ENCODE data around the gene RAP1B.
"Not testable (repeated sequence)": the region's sequence is repeated elsewhere in the genome, so short reads cannot be mapped to it uniquely, and the experiment has no call there.

Gene RAP1B

DNA sequence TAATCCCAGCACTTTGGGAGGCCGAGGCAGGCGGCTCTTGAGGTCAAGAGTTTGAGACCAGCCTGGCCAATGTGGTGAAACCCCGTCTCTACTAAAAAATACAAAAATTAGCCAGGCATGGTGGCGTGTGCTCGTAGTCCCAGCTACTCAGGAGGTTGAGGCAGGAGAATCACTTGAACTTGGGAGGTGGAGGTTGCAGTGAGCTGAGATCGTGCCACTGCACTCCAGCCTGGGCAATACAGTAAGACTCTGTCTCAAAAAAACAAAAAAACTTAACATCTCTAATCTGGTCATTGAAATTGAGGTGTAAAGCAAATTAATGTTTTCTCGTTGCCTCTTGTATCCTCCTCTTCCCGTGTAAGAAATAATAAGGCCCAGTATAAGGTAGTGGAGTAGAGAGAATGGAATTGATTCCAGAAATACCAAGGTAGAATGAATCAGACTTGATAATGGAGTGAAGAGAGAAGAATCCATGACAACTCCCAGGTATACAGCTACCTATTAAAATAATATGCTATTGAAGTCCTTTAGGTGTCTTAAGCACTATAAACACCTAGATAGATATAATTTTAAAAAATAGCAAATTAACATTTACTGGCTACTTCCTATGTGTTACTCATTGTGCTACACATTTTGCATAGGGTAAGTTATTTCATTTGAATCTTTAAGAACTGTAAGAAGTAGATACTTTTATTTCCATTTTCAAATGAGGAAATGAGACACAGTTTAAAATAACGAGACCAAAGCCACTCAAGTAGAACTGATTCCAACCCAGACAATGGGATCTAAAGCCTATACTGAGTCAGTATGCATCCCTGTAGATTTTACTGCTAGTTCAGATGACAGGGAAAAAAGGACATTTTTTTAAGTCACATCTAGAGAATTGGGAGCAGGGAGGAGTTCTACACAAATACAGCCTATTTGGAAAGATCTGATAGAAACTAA is 23.2 kb downstream of the RAP1B start:
- TF ChIP-seq EZH2phosphoT487 (IDR thresholded peaks at IDR 0.05; ENCODE audit: low read length): no peak
- no peaks in the 10 kb centered on the region for H3K9me3 ChIP-seq (replicated peaks; ENCODE audit: insufficient read depth, low read length)
- DNase-seq: no peak
- H3K79me2 ChIP-seq (ENCODE audit: low read length): peaks cover 99% of the 10 kb centered on the region
- 0 out of 2 replicates have a peak, but pooled peaks cover 2% of the 10 kb centered on the region for H3K36me3 ChIP-seq (replicated peaks; ENCODE audit: insufficient read depth, low read length)
- no peaks in the 10 kb centered on the region for H3K9me2 ChIP-seq (replicated peaks; ENCODE audit: insufficient read depth, low read length)
- H3F3A ChIP-seq (ENCODE audit: insufficient read depth, low read length): peaks cover 11% of the 10 kb centered on the region
- H3K27ac ChIP-seq (ENCODE audit: low read length): no peak overlapping the region
- no peak overlapping the region for H2AFZ ChIP-seq (ENCODE audit: low read length)
- peaks cover 21% of the 10 kb centered on the region for H3K4me1 ChIP-seq (ENCODE audit: low read length)
- no peak overlapping the region for H3K4me2 ChIP-seq (ENCODE audit: low read depth, low read length)
- no peak overlapping the region for H3K4me3 ChIP-seq (ENCODE audit: low read length)
- peaks cover 23% of the 10 kb centered on the region for H4K20me1 ChIP-seq (ENCODE audit: insufficient read depth, low read length)
- no peak overlapping the region for H3K9ac ChIP-seq (ENCODE audit: low read length)
- H3K27me3 ChIP-seq (replicated peaks; ENCODE audit: insufficient read depth, low read length): no peaks in the 10 kb centered on the region

DNA sequence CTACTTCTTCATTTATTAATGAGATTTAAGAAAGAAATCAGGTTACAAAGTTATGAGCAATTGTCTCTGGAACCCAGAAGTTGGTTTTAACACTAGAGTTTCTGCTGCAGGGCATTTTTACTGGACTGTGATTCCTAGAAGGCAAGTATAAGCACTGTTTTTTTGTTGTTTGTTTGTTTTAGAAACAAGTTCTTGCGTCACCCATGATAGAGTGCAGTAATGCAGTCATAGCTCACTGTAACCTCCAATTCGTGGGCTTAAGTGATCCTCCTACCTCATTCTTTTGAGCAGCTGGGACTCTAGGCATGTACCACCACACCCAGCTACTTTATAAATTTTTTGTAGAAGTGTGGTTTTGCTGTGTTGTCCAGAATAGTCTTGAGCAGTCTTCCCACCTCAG is 25.6 kb downstream of the RAP1B start:
- DNase-seq: no peak
- Histone ChIP-seq H4K20me1 (ENCODE audit: insufficient read depth, low read length) (peaks cover 36% of the 10 kb centered on the region), H3K4me1 (ENCODE audit: low read length) (peaks cover 11% of the 10 kb centered on the region), H3K9me3 (replicated peaks; ENCODE audit: insufficient read depth, low read length) (no peaks in the 10 kb centered on the region), H2AFZ (ENCODE audit: low read length) (no peak overlapping the region), H3K4me3 (ENCODE audit: low read length) (no peak overlapping the region), H3K27me3 (replicated peaks; ENCODE audit: insufficient read depth, low read length) (no peaks in the 10 kb centered on the region), H3F3A (ENCODE audit: insufficient read depth, low read length) (peaks cover 10% of the 10 kb centered on the region), H3K27ac (ENCODE audit: low read length) (no peak overlapping the region), H3K4me2 (ENCODE audit: low read depth, low read length) (no peak overlapping the region), H3K79me2 (ENCODE audit: low read length) (peaks cover 96% of the 10 kb centered on the region), H3K36me3 (replicated peaks; ENCODE audit: insufficient read depth, low read length) (no peaks in the 10 kb centered on the region), H3K9ac (ENCODE audit: low read length) (no peak overlapping the region), H3K9me2 (replicated peaks; ENCODE audit: insufficient read depth, low read length) (no peaks in the 10 kb centered on the region)
- TF ChIP-seq EZH2phosphoT487 (IDR thresholded peaks at IDR 0.05; ENCODE audit: low read length) (no peak), EZH2 (optimal IDR thresholded peaks at IDR 0.05; ENCODE audit: low read depth, low read length) (no peak)
- TF ChIP-seq, protein P1, sequence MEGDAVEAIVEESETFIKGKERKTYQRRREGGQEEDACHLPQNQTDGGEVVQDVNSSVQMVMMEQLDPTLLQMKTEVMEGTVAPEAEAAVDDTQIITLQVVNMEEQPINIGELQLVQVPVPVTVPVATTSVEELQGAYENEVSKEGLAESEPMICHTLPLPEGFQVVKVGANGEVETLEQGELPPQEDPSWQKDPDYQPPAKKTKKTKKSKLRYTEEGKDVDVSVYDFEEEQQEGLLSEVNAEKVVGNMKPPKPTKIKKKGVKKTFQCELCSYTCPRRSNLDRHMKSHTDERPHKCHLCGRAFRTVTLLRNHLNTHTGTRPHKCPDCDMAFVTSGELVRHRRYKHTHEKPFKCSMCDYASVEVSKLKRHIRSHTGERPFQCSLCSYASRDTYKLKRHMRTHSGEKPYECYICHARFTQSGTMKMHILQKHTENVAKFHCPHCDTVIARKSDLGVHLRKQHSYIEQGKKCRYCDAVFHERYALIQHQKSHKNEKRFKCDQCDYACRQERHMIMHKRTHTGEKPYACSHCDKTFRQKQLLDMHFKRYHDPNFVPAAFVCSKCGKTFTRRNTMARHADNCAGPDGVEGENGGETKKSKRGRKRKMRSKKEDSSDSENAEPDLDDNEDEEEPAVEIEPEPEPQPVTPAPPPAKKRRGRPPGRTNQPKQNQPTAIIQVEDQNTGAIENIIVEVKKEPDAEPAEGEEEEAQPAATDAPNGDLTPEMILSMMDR (IDR thresholded peaks at IDR 0.05; ENCODE audit: low read length): no peak

DNA sequence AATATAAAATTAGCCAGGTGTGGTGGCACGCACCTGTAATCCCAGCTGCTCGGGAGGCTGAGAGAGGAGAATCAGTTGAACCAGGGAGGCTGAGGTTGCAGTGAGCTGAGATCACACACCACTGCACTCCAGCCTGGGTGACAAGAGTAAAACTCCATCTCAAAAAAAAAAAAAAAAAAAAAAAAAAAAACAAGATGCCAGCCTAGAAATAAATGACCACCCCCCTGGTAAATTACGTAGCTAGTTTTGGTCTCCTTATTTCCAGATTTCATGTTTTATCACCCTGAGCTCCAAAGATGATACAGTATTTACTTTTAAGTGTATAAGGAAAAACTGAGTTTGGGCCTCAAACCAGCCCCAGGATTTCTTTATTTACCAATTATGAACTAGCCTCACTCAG is 26.7 kb downstream of the RAP1B start:
- H2AFZ ChIP-seq (ENCODE audit: low read length); H3K27ac ChIP-seq (ENCODE audit: low read length); H3K9me2 ChIP-seq (replicated peaks; ENCODE audit: insufficient read depth, low read length); H3K27me3 ChIP-seq (replicated peaks; ENCODE audit: insufficient read depth, low read length); H3K36me3 ChIP-seq (replicated peaks; ENCODE audit: insufficient read depth, low read length); DNase-seq; H3K4me3 ChIP-seq (ENCODE audit: low read length); H3K9me3 ChIP-seq (replicated peaks; ENCODE audit: insufficient read depth, low read length); H3K9ac ChIP-seq (ENCODE audit: low read length); H3K4me2 ChIP-seq (ENCODE audit: low read depth, low read length): not testable (repeated sequence)
- peaks cover 96% of the 10 kb centered on the region for H3K79me2 ChIP-seq (ENCODE audit: low read length)
- H4K20me1 ChIP-seq (ENCODE audit: insufficient read depth, low read length): peaks cover 40% of the 10 kb centered on the region
- H3K4me1 ChIP-seq (ENCODE audit: low read length): peaks cover 18% of the 10 kb centered on the region
- H3F3A ChIP-seq (ENCODE audit: insufficient read depth, low read length): peaks cover 14% of the 10 kb centered on the region

DNA sequence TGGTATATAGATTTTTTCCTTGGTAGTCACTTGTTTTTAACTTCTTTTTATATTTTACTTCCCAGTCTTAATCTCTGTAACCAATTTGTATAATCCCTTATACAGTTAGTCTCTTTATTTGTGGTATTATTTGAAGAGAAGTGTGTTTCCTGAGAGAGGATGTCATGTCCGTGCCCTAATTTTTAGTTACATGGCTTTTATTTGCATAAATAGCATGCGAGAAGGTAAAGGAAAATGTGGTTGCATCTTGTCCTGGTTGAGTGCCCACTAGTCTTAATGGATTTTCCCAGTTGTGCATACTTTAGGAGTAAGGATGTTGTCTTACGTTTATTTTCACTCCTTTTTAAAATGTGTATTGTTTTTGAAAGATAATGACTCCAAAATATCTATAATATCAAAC is 27.5 kb downstream of the RAP1B start:
- no peak overlapping the region for H3K9ac ChIP-seq (ENCODE audit: low read length)
- H3K36me3 ChIP-seq (replicated peaks; ENCODE audit: insufficient read depth, low read length): no peaks in the 10 kb centered on the region
- H3K4me1 ChIP-seq (ENCODE audit: low read length): peaks cover 16% of the 10 kb centered on the region
- H3K4me3 ChIP-seq (ENCODE audit: low read length): no peak overlapping the region
- no peaks in the 10 kb centered on the region for H3K9me2 ChIP-seq (replicated peaks; ENCODE audit: insufficient read depth, low read length)
- H3K9me3 ChIP-seq (replicated peaks; ENCODE audit: insufficient read depth, low read length): no peaks in the 10 kb centered on the region
- no peak overlapping the region for H3K27ac ChIP-seq (ENCODE audit: low read length)
- H3K27me3 ChIP-seq (replicated peaks; ENCODE audit: insufficient read depth, low read length): no peaks in the 10 kb centered on the region
- no peak overlapping the region for H2AFZ ChIP-seq (ENCODE audit: low read length)
- no peak for DNase-seq
- H3K4me2 ChIP-seq (ENCODE audit: low read depth, low read length): no peak overlapping the region
- peaks cover 96% of the 10 kb centered on the region for H3K79me2 ChIP-seq (ENCODE audit: low read length)
- TF ChIP-seq, protein P1 (IDR thresholded peaks at IDR 0.05; ENCODE audit: low read length): no peak
- TF ChIP-seq EZH2 (optimal IDR thresholded peaks at IDR 0.05; ENCODE audit: low read depth, low read length): no peak
- TF ChIP-seq EZH2phosphoT487 (IDR thresholded peaks at IDR 0.05; ENCODE audit: low read length): no peak
- H3F3A ChIP-seq (ENCODE audit: insufficient read depth, low read length): peaks cover 14% of the 10 kb centered on the region
- peaks cover 46% of the 10 kb centered on the region for H4K20me1 ChIP-seq (ENCODE audit: insufficient read depth, low read length)

Data from MM.1S (cell line).